Right lobe of liver (tissue), 6 donors: ENCODE results near the gene APBB1. TPM values are rescaled to one million over a fixed set of nuclear protein-coding genes. Genes with fewer than 3 reads are reported as not detected.

Source experiments
- ATAC-seq, 4 donors: fragments of 200-7000 bp; cut with Tn5 transposase; one replicate each; pipeline ENCODE4 v1.9.1; 2020; ENCODE audit warnings: mild to moderate bottlenecking in 4 of 4, moderate library complexity in 4 of 4
- DNase-seq, 3 donors: peaks; one replicate each; pipeline ENCODE4 v3.0.0-alpha.2; 2020
- H3K27ac ChIP-seq, 3 donors: fragments of 200-600 bp; one replicate each; pipeline ENCODE4 v1.8.0; 2022
- H3K27me3 ChIP-seq, 2 donors: fragments of 200-600 bp; one replicate each; pipeline ENCODE4 v1.8.0; 2022
- H3K36me3 ChIP-seq, 4 donors: fragments of 200-600 bp; sonication (generic) in 1 of 4; one replicate each; pipeline versions ENCODE4 v1.5.1 to v1.8.0; 2017 to 2022; ENCODE audit warnings: control low read depth in 1 of 4
- H3K4me1 ChIP-seq, 4 donors: fragments of 200-600 bp; sonication (generic) in 1 of 4; one replicate each; pipeline versions ENCODE4 v1.5.1 to v1.8.0; 2017 to 2022; ENCODE audit warnings: control low read depth in 1 of 4
- H3K4me3 ChIP-seq, 3 donors: fragments of 200-600 bp; one replicate each; pipeline ENCODE4 v1.8.0; 2022
- H3K9me3 ChIP-seq, 4 donors: fragments of 200-600 bp; sonication (generic) in 1 of 4; one replicate each; pipeline versions ENCODE4 v1.5.1 to v1.8.0; 2017 to 2022; ENCODE audit warnings: control low read depth in 1 of 4
- CTCF ChIP-seq, 4 donors: fragments of 200-600 bp in 3 of 4; fragments of 450-650 bp in 1 of 4; IDR thresholded peaks; one replicate each; pipeline versions ENCODE4 v1.5.1 to v1.8.0; 2016 to 2022; ENCODE audit warnings: antibody characterized with exemption in 4 of 4, mild to moderate bottlenecking in 2 of 4
- POLR2A ChIP-seq: fragments of 450-650 bp; IDR thresholded peaks from one replicate; pipeline ENCODE4 v1.6.1; 2017; ENCODE audit warnings: antibody characterized with exemption, mild to moderate bottlenecking
- WGBS: methylation state at CpG from one replicate; pipeline ENCODE4 v1.1.6; 2018; ENCODE audit warnings: low coverage, low lambda C conversion rate; ENCODE audit not compliant: insufficient coverage; ENCODE audit errors: missing lambda C conversion rate; 5-methylcytosine and 5-hydroxymethylcytosine counted together
- intact Hi-C, 2 donors: fragments of 100-400 bp; cut with DNase I; formaldehyde crosslinking; loops; one replicate each; pipeline versions ENCODE4 v1.11.2 to v1.14.1; 2022
- total RNA-seq, 6 experiments: library from RNA; depleted of rRNA in 2 of 6; stranded (reverse); fragments of >200 nt in 2 of 6; fragmentation: NEBNext Ultra II Directional in 3 of 6; extraction: Animal tissue kit (Norgen Biotek cat#: 25700) in 3 of 6; gene quantifications; one replicate each; pipeline versions ENCODE4 v1.1.0 to v1.2.4, GENCODE V29; 2016 to 2023
- donor health status: DM: no; HTN: yes; CAD: no.
- donor health status: DM: no; HTN: no; CAD: no.
- donor health status: DM: no; HTN: no; CAD: no.
- donor health status: DM: no; HTN: yes; CAD: no.
- donor health status: DM: no; HTN: yes; CAD: no.

The APBB1 gene
- total RNA-seq, 6 experiments from 2014 or later = 3.3 to 5.6 (median 3.8) TPM

DNA sequence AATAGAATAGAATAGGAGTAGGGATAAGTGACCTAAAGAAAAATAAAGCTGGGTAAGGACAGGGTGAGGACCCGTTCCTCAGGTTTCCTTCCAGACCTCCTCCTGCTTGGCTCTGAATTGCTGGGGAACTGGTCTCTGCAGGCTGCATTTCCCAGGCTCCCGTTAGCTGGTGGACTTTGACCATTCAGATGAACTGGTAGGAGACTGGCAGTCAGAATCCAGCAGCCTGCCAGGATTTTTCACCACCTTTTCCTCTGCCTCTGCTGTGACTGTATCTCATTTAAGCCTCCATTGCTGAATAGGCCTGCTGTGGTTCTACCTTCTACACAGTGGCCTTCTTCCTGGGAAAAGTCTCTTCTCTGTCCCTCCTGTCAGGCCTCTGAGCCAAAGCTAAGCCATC lies 53.2 kb downstream of the APBB1 start:
- no peak overlapping the region for H3K4me3 ChIP-seq
- no peaks in the 10 kb centered on the region for H3K36me3 ChIP-seq
- peak overlapping the region in 2 of 3 donors; percentile 51 to 71 for H3K27ac ChIP-seq
- DNase-seq (peak; percentile 62 to 88 (median 78)), ATAC-seq (peak; percentile 95 to 96 (median 96))
- H3K9me3 ChIP-seq = no peaks in the 10 kb centered on the region
- H3K4me1 ChIP-seq = peaks cover 0 to 20% (median 9%) of the 10 kb centered on the region in 4 donors
- intact Hi-C loops = no loop called here
- no peak for TF ChIP-seq CTCF (IDR thresholded peaks at IDR 0.05)
- TF ChIP-seq POLR2A = no peak
- 17% methylated on average over 2 of the region's 2 CpGs for WGBS
- H3K27me3 ChIP-seq = no peaks in the 10 kb centered on the region

DNA sequence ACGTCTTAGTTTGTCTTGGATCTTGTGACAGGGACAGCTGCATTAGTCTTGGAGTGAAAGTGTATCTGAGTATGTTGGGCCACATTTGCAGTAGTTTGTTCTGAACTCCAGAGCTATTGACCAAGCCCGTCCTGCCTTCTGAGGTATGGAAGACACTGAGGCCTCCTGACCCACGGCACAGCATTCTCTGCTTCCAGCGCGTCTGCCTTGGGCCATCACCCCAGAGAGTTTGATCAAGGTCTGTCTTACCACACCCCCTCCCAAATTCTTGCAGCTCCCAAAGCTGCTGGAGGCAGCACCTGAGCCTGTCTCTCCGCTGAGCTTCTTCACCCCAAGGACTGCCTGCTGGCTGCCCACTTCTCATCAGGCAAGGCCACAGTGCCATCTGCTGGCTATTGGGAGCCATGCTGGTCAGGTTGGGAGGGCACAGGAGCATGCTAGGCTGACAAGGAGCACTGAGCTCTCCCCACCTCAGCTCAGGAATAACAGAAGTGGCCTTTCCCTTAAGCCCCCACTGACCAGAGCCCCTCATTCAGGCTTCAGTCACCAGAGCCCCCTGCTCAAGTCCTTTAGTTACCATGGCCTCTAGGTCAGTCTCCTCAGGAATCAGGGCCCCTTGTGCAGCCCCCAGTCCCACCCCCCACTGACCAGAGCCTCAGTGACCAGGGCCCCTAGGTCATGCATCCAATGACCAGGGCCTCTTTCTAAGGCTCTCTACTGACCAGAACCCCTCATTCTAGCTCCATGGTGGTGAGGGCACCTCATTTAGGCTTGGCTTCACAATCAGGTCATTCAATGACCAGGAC lies 55.8 kb downstream of the APBB1 start:
- TF ChIP-seq CTCF (IDR thresholded peaks at IDR 0.05) (peak; percentile 78 to 93 (median 88)), POLR2A (no peak)
- Histone ChIP-seq H3K27ac (no peak overlapping the region), H3K9me3 (no peaks in the 10 kb centered on the region), H3K4me1 (peaks cover 0 to 20% (median 9%) of the 10 kb centered on the region in 4 donors), H3K27me3 (no peaks in the 10 kb centered on the region), H3K36me3 (no peaks in the 10 kb centered on the region), H3K4me3 (no peak overlapping the region)
- ATAC-seq = peak; percentile 92 to 93 (median 93)
- intact Hi-C loops = no loop called here
- peak; percentile 81 to 86 (median 86) for DNase-seq
- WGBS = 67% methylated on average over 4 of the region's 6 CpGs

- DNase-seq (no peak), ATAC-seq (peak in 1 of 4 donors; percentile 5)
- 62% methylated on average over 4 of the region's 5 CpGs for WGBS
- Histone ChIP-seq H3K4me1 (peaks cover 0 to 20% (median 9%) of the 10 kb centered on the region in 4 donors), H3K36me3 (no peaks in the 10 kb centered on the region), H3K27me3 (no peaks in the 10 kb centered on the region), H3K4me3 (no peak overlapping the region), H3K27ac (no peak overlapping the region), H3K9me3 (no peaks in the 10 kb centered on the region)
- intact Hi-C loops = no loop called here
- no peak for TF ChIP-seq POLR2A
- no peak for TF ChIP-seq CTCF (IDR thresholded peaks at IDR 0.05)
Measured at GRCh38 chr11:6362185-6362872, 56.6 kb downstream of the APBB1 start.

DNA sequence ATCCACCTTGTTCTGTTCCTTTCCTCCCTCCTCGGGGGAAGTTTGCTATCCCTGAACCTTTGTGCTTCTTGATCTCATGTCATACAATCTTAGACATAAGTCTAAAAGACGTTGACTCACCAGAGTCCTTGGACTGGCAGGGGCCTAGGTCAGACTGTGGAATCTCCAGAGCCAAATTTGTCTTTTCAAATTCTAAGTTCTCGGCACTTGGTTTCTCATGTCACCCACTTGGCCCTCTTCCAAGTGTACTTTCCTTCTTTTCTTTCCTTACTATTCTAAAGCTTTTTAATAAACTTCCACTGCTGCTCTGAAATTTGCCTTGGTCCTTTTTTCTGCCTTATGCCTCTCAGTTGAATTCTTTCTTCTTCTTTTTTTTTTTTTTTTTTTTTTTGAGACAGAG lies 58.7 kb downstream of the APBB1 start:
- H3K9me3 ChIP-seq = no peaks in the 10 kb centered on the region
- ATAC-seq = no peak
- no peaks in the 10 kb centered on the region for H3K36me3 ChIP-seq
- DNase-seq = no peak
- H3K27ac ChIP-seq = no peak overlapping the region
- H3K27me3 ChIP-seq = no peaks in the 10 kb centered on the region
- no peak for TF ChIP-seq POLR2A
- no peak for TF ChIP-seq CTCF (IDR thresholded peaks at IDR 0.05)
- H3K4me3 ChIP-seq = no peak overlapping the region
- intact Hi-C loops = no loop called here
- H3K4me1 ChIP-seq = peaks cover 0 to 21% (median 8%) of the 10 kb centered on the region in 4 donors
- WGBS = 77% methylated on average over 3 of the region's 3 CpGs
